CD4-positive, alpha-beta T cell treated with Interleukin-12 subunit alpha and Interleukin-12 subunit beta, for 1 hour (primary cell): ENCODE results near the gene KCNMB2.

Source experiments
- DNase-seq: peaks from one replicate; pipeline ENCODE4 v3.0.0-alpha.2; 2020

KCNMB2 gene

GRCh38 chr3:178583963-178584575 lies 47.8 kb downstream of the KCNMB2 start:
- no peak for DNase-seq

- DNase-seq, result no peak
These were observed 48.6 kb downstream of the KCNMB2 start for GRCh38 chr3:178584722-178585380.

- no peak for DNase-seq
These were observed 49.2 kb downstream of the KCNMB2 start for GRCh38 chr3:178585454-178585853.

- DNase-seq, result no peak
These were observed 49.8 kb downstream of the KCNMB2 start for GRCh38 chr3:178586076-178586475.

DNA sequence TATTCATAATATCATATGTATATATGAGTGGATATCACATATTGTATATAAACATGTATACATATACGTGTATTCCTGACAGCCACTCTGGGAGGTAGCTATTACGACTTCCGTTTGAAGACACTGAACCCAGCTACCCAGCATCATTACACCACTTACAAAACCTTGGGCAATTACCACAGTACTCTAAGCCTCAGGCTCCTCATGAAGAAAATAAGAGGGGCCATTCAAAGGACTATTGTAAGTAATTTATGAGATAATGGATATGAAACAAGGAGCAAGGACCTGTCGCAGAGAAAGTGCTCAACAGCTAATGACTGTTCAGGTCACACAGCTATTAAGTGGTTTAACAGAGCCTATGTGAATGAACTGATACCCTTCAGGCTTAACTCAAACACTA lies 52.4 kb downstream of the KCNMB2 start:
- DNase-seq, result no peak

DNA sequence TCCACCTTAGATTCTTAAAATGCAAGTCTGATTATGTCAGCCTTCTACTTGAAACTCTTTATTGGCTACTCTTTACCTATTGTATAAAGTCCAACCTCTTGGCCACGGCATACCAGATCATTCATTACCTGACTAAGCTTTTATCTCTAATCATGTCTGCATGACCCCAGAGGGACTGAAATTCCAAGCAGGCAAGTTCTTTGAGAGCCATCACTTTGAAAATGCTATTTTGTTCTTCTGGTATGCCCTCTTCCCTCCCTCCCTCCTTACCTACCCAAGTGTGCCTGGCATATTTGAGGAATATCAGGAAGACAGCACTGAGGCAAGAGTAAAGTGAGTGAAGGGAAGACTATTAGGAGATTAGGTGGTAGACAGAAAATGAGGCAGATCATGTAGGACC lies 57.5 kb downstream of the KCNMB2 start:
- DNase-seq, result no peak

DNA sequence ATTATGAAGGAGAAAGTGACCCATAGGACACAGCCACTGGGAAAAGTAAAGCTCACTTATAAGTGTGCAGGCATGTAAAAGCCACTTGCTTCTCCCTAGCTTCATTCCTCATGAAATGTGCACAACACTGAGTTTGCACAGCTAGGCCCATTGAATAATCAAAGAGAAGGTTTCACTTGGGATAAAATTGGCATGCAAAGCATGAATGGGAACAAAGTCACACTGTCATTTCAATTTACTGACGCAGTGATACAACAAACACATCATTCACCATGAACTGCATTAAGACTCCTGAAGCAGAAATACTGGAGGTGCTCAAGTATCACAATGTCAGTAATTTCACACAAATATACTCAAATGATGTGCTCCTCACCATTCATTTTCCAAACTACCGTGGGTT lies 61.1 kb downstream of the KCNMB2 start:
- no peak for DNase-seq

GRCh38 chr3:178602856-178603255 lies 66.6 kb downstream of the KCNMB2 start:
- no peak for DNase-seq

GRCh38 chr3:178603735-178604134 lies 67.5 kb downstream of the KCNMB2 start:
- no peak for DNase-seq

GRCh38 chr3:178618197-178618596 lies 82.0 kb downstream of the KCNMB2 start:
- DNase-seq, result no peak

GRCh38 chr3:178618896-178619295 lies 82.7 kb downstream of the KCNMB2 start:
- no peak for DNase-seq

DNA sequence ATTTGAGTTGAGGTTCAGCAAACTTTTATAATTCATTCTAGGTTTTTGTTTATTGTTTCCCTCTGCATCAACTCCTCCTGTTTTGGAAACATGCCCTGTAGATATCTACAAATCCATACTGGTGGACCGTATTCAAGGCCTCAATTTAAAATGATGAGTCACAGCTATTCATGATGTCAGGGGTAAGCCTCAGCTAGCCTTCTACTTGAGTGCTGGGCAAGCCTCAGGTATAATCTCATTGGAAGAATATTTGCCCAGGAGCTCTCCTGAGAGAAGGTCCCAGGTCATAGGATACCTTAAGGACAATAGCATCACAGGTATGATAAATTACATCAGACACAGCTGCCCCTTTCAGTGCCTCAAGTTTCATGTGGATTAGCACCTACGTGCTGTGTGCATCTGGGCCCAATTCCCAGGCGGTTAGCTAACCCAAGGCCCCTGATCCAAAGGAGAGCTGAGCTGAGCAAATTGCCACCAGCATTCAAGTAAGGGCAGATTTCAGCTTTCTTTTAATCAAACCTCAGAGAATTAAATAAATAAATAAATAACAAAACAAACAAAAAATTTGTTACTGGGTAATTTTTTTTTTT lies 87.5 kb downstream of the KCNMB2 start:
- no peak for DNase-seq

DNA sequence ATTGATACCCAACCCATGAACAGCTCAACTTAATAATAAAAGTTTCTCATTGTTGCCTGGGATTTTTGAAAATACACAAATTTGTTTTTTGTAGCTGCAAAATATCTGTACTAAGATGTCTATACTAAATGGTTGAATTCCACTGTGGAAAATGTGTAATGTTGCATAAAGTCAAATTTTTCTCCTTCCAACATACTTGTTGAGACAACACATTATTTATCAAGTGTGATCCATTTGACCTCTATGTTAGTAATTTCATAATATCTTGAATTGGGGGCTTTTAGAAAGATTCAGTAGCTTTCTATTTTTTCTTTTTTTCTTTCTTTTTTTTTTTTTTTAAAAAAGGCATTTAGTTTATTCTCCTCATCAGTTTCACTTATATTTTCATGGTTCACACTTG lies 88.0 kb downstream of the KCNMB2 start:
- DNase-seq, result no peak

- DNase-seq, result no peak
These were observed 88.9 kb downstream of the KCNMB2 start for GRCh38 chr3:178625053-178625600.

GRCh38 chr3:178628037-178628436 lies 91.8 kb downstream of the KCNMB2 start:
- DNase-seq, result no peak

- DNase-seq, result no peak
These were observed 93.4 kb downstream of the KCNMB2 start for GRCh38 chr3:178629430-178630178.

GRCh38 chr3:178631950-178632349 lies 95.7 kb downstream of the KCNMB2 start:
- DNase-seq, result no peak

DNA sequence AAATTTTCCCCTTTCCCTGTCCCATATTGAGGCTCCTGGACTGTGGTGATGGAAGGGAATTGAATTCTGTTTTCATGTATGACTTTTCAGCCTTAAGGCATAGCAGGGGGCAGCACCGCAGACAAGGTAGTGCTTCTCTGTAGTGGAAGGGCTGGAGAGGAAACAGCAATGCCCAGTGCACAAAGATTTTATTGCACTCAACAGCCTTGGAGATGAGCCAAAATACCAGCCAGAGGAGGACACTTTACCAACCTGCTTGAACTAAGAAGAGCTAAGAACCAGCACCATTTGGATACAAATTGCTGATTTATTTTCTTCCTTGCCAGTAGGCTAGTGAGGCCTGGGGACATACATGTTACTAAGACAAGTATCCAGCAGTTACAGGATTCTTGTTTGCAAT lies 98.7 kb downstream of the KCNMB2 start:
- DNase-seq, result no peak

GRCh38 chr3:178637802-178638201 lies 101.6 kb downstream of the KCNMB2 start:
- DNase-seq, result no peak

- no peak for DNase-seq
These were observed 109.3 kb downstream of the KCNMB2 start for GRCh38 chr3:178645503-178645902.

DNA sequence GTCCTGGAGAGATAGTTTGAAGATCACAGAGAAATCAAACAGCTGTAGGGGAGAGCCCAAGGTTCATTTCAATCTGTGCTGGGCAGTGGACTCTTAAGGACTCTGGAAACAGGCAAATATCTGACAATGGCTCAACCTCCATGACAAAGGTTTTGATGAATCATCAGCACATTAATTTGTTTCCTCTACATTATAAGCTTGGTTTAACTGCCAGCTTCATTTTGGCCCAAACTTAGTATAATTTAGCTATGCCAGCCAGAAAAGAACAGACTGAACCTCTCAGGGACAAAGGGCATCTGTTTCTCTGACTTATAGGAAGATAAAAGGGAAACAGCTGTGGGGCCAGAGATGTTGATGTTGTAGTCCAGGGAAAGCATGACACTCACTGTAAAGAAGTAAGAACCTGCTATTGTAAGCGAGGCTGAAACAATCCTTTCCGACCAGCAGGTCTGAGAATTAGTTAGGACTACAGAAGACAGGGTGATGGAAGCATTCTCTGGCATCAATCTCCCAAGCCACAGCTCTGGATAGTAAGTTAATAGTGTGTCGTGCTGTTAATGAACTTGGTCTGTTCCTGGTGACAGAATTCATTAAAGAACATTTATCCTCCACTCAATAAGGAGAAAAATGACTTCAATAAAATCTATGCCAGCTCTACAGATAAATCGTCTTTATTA lies 110.1 kb downstream of the KCNMB2 start:
- DNase-seq, result no peak

DNA sequence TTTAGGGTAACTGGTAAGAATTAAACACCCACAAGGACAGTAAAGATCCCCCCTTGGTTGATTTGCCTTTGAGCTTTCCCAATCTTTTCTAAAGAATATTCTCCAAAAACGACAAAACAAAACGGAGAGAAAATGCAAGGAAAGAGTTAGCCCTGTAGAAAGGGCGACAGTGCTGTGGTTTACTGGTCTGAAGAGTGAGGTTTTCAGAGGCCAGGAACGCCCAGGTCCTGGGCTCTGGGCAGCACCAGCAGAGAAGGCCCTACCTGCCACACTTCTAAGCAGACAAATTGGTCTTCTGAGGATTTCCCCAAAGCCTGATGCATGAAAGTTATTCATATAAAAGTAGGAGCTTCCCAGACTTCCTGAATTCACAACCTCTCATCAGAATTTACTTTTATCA lies 119.3 kb downstream of the KCNMB2 start:
- DNase-seq, result no peak
